ENCODE results near the gene CCL14.
"Not testable (repeated sequence)": the region's sequence is repeated elsewhere in the genome, so short reads cannot be mapped to it uniquely, and the experiment has no call there.

The CCL14 gene

GRCh38 chr17:35998756-35999155 lies 12.2 kb upstream of the CCL14 start:
- Histone ChIP-seq H3K36me3 (ENCODE audit: insufficient read depth, low read length) (no peaks in the 10 kb centered on the region), H3K4me3 (no peak overlapping the region), H3K27ac (no peak overlapping the region), H3K9me3 (ENCODE audit: low read depth, low read length) (no peaks in the 10 kb centered on the region), H3K9ac (ENCODE audit: insufficient read length) (no peak overlapping the region)
- no peak for DNase-seq (ENCODE audit: low read depth, low spot score)
- TF ChIP-seq POLR2AphosphoS5 (IDR thresholded peaks at IDR 0.05; ENCODE audit: borderline replicate concordance, low read depth, low read length) = no peak
- no peak for TF ChIP-seq EZH2 (IDR thresholded peaks at IDR 0.05)
- no peak for TF ChIP-seq FOXP2 (optimal IDR thresholded peaks at IDR 0.05; ENCODE audit: control extremely low read depth, extremely low read length, insufficient read depth)

GRCh38 chr17:35998018-35998545 lies 11.6 kb upstream of the CCL14 start:
- no peak overlapping the region for H3K4me3 ChIP-seq
- H3K9me3 ChIP-seq (ENCODE audit: low read depth, low read length) = no peaks in the 10 kb centered on the region
- no peaks in the 10 kb centered on the region for H3K36me3 ChIP-seq (ENCODE audit: insufficient read depth, low read length)
- TF ChIP-seq POLR2AphosphoS5 (IDR thresholded peaks at IDR 0.05; ENCODE audit: borderline replicate concordance, low read depth, low read length) (no peak), FOXP2 (optimal IDR thresholded peaks at IDR 0.05; ENCODE audit: control extremely low read depth, extremely low read length, insufficient read depth) (no peak), EZH2 (IDR thresholded peaks at IDR 0.05) (no peak)
- H3K27ac ChIP-seq = no peak overlapping the region
- no peak overlapping the region for H3K9ac ChIP-seq (ENCODE audit: insufficient read length)
- no peak for DNase-seq (ENCODE audit: low read depth, low spot score)

GRCh38 chr17:35995346-35995745 lies 8.8 kb upstream of the CCL14 start:
- not testable (repeated sequence) for H3K36me3 ChIP-seq (ENCODE audit: insufficient read depth, low read length); H3K4me3 ChIP-seq; H3K9ac ChIP-seq (ENCODE audit: insufficient read length); DNase-seq (ENCODE audit: low read depth, low spot score); H3K9me3 ChIP-seq (ENCODE audit: low read depth, low read length); H3K27ac ChIP-seq

- TF ChIP-seq POLR2AphosphoS5 (IDR thresholded peaks at IDR 0.05; ENCODE audit: borderline replicate concordance, low read depth, low read length) (no peak), FOXP2 (optimal IDR thresholded peaks at IDR 0.05; ENCODE audit: control extremely low read depth, extremely low read length, insufficient read depth) (no peak), EZH2 (IDR thresholded peaks at IDR 0.05) (no peak)
- Histone ChIP-seq H3K9me3 (ENCODE audit: low read depth, low read length) (no peaks in the 10 kb centered on the region), H3K36me3 (ENCODE audit: insufficient read depth, low read length) (no peaks in the 10 kb centered on the region), H3K4me3 (no peak overlapping the region), H3K9ac (ENCODE audit: insufficient read length) (no peak overlapping the region), H3K27ac (no peak overlapping the region)
- DNase-seq (ENCODE audit: low read depth, low spot score) = no peak
Measured at GRCh38 chr17:35991075-35991474, 4.5 kb upstream of the CCL14 start.

GRCh38 chr17:35988164-35988563 lies 1.6 kb upstream of the CCL14 start:
- Histone ChIP-seq H3K27ac (no peak overlapping the region), H3K9me3 (ENCODE audit: low read depth, low read length) (no peaks in the 10 kb centered on the region), H3K9ac (ENCODE audit: insufficient read length) (no peak overlapping the region), H3K36me3 (ENCODE audit: insufficient read depth, low read length) (no peaks in the 10 kb centered on the region), H3K4me3 (no peak overlapping the region)
- DNase-seq (ENCODE audit: low read depth, low spot score) = no peak
- no peak for TF ChIP-seq POLR2AphosphoS5 (IDR thresholded peaks at IDR 0.05; ENCODE audit: borderline replicate concordance, low read depth, low read length)
- no peak for TF ChIP-seq FOXP2 (optimal IDR thresholded peaks at IDR 0.05; ENCODE audit: control extremely low read depth, extremely low read length, insufficient read depth)
- no peak for TF ChIP-seq EZH2 (IDR thresholded peaks at IDR 0.05)

GRCh38 chr17:35984140-35984539 lies 2.4 kb downstream of the CCL14 start:
- H3K27ac ChIP-seq = no peak overlapping the region
- TF ChIP-seq EZH2 (IDR thresholded peaks at IDR 0.05) (no peak), FOXP2 (optimal IDR thresholded peaks at IDR 0.05; ENCODE audit: control extremely low read depth, extremely low read length, insufficient read depth) (no peak), POLR2AphosphoS5 (IDR thresholded peaks at IDR 0.05; ENCODE audit: borderline replicate concordance, low read depth, low read length) (no peak)
- no peaks in the 10 kb centered on the region for H3K9me3 ChIP-seq (ENCODE audit: low read depth, low read length)
- H3K36me3 ChIP-seq (ENCODE audit: insufficient read depth, low read length) = no peaks in the 10 kb centered on the region
- no peak for DNase-seq (ENCODE audit: low read depth, low spot score)
- H3K4me3 ChIP-seq = no peak overlapping the region
- H3K9ac ChIP-seq (ENCODE audit: insufficient read length) = no peak overlapping the region

- no peaks in the 10 kb centered on the region for H3K9me3 ChIP-seq (ENCODE audit: low read depth, low read length)
- no peak overlapping the region for H3K4me3 ChIP-seq
- DNase-seq (ENCODE audit: low read depth, low spot score) = no peak
- no peak overlapping the region for H3K27ac ChIP-seq
- no peaks in the 10 kb centered on the region for H3K36me3 ChIP-seq (ENCODE audit: insufficient read depth, low read length)
- H3K9ac ChIP-seq (ENCODE audit: insufficient read length) = no peak overlapping the region
- TF ChIP-seq EZH2 (IDR thresholded peaks at IDR 0.05) = no peak
- no peak for TF ChIP-seq POLR2AphosphoS5 (IDR thresholded peaks at IDR 0.05; ENCODE audit: borderline replicate concordance, low read depth, low read length)
- TF ChIP-seq FOXP2 (optimal IDR thresholded peaks at IDR 0.05; ENCODE audit: control extremely low read depth, extremely low read length, insufficient read depth) = no peak
Measured at GRCh38 chr17:35982409-35983191, 3.9 kb downstream of the CCL14 start.

- Histone ChIP-seq H3K27ac (no peak overlapping the region), H3K4me3 (no peak overlapping the region), H3K9ac (ENCODE audit: insufficient read length) (no peak overlapping the region), H3K9me3 (ENCODE audit: low read depth, low read length) (no peaks in the 10 kb centered on the region), H3K36me3 (ENCODE audit: insufficient read depth, low read length) (no peaks in the 10 kb centered on the region)
- no peak for TF ChIP-seq EZH2 (IDR thresholded peaks at IDR 0.05)
- TF ChIP-seq FOXP2 (optimal IDR thresholded peaks at IDR 0.05; ENCODE audit: control extremely low read depth, extremely low read length, insufficient read depth) = no peak
- TF ChIP-seq POLR2AphosphoS5 (IDR thresholded peaks at IDR 0.05; ENCODE audit: borderline replicate concordance, low read depth, low read length) = no peak
- DNase-seq (ENCODE audit: low read depth, low spot score) = no peak
Measured at GRCh38 chr17:35981908-35982330, 4.6 kb downstream of the CCL14 start.

- DNase-seq (ENCODE audit: low read depth, low spot score) = no peak
- H3K9ac ChIP-seq (ENCODE audit: insufficient read length) = no peak within 1 kb of the TSS
- H3K4me3 ChIP-seq = no peak within 1 kb of the TSS
- TF ChIP-seq FOXP2 (optimal IDR thresholded peaks at IDR 0.05; ENCODE audit: control extremely low read depth, extremely low read length, insufficient read depth) (no peak), POLR2AphosphoS5 (IDR thresholded peaks at IDR 0.05; ENCODE audit: borderline replicate concordance, low read depth, low read length) (no peak), EZH2 (IDR thresholded peaks at IDR 0.05) (no peak)
- H3K9me3 ChIP-seq (ENCODE audit: low read depth, low read length) = no peaks in the 10 kb centered on the region
- H3K36me3 ChIP-seq (ENCODE audit: insufficient read depth, low read length) = no peaks in the 10 kb centered on the region
- no peak within 1 kb of the TSS for H3K27ac ChIP-seq
Measured at GRCh38 chr17:35981246-35981645, 5.3 kb downstream of the CCL14 start, which contains the start of gene CCL16. Gene CCL16 (minus strand): TSS chr17:35981497. CDS start chr17:35981420, 77 bp downstream.
